H1 (cell line): ENCODE data around the gene CHST10. TPM values are rescaled to one million over a fixed set of nuclear protein-coding genes. Genes with fewer than 3 reads are reported as not detected.
"Not testable (repeated sequence)": the region's sequence is repeated elsewhere in the genome, so short reads cannot be mapped to it uniquely, and the experiment has no call there.

Experiments
- CTCF ChIA-PET: fragments of 300-600 bp; sonication (Branson Sonifier 250); formaldehyde crosslinking; loops from one replicate; lab custom pipeline; 2021; ENCODE audit not compliant: partially characterized antibody; lab: Charles Lee
- POLR2A ChIA-PET: fragments of 300-600 bp; sonication (Branson Sonifier 250); formaldehyde crosslinking; loops from one replicate; lab custom pipeline; 2021; ENCODE audit warnings: inconsistent platforms; ENCODE audit not compliant: partially characterized antibody; lab: Charles Lee
- DNase-seq, 2 experiments: peaks; one replicate each; pipeline versions ENCODE4 v3.0.0 to v3.0.0-alpha.2; 2010 to 2022; ENCODE audit warnings: low spot score in 2 of 2, low read depth in 1 of 2, mixed read lengths in 1 of 2
- FAIRE-seq: peaks from 2 replicates; lab custom pipeline; 2011; peaks lifted over from hg19 to GRCh38; lab: Jason Lieb, UNC
- H2AFZ ChIP-seq: 2 replicates; pipeline ENCODE4 v1.8.1; 2012; ENCODE audit warnings: low read length, inconsistent platforms
- H2AK5ac ChIP-seq: 2 replicates; pipeline ENCODE4 v1.6.1; 2013; ENCODE audit warnings: low read depth, low read length
- H2BK120ac ChIP-seq: replicated peaks from 2 replicates; pipeline ENCODE3; 2013; ENCODE audit warnings: low read depth, low read length, inconsistent platforms
- H2BK12ac ChIP-seq: 2 replicates; pipeline ENCODE4 v1.6.1; 2013; ENCODE audit warnings: low read depth, low read length
- H2BK15ac ChIP-seq: 2 replicates; pipeline ENCODE4 v1.6.1; 2013; ENCODE audit warnings: low read length
- H2BK20ac ChIP-seq: 2 replicates; pipeline ENCODE4 v1.6.1; 2013; ENCODE audit warnings: low read length
- H2BK5ac ChIP-seq: 2 replicates; pipeline ENCODE4 v1.6.1; 2013; ENCODE audit warnings: low read depth, low read length
- H3K14ac ChIP-seq: 2 replicates; pipeline ENCODE4 v1.6.1; 2013; ENCODE audit warnings: inconsistent platforms; ENCODE audit not compliant: insufficient read length
- H3K18ac ChIP-seq: 2 replicates; pipeline ENCODE4 v1.6.1; 2013; ENCODE audit warnings: low read length; ENCODE audit errors: extremely low read depth
- H3K23ac ChIP-seq: 2 replicates; pipeline ENCODE4 v1.6.1; 2013; ENCODE audit warnings: inconsistent platforms; ENCODE audit not compliant: insufficient read length
- H3K23me2 ChIP-seq: 2 replicates; pipeline ENCODE4 v1.6.1; 2013; ENCODE audit warnings: low read depth, low read length
- H3K27ac ChIP-seq: 2 replicates; pipeline ENCODE4 v1.6.1; 2011; ENCODE audit warnings: low read depth, low read length, inconsistent platforms
- H3K27me3 ChIP-seq, 4 experiments: replicated peaks in 1 of 4; 1 replicate in 1 of 4; 2 replicates in 3 of 4; pipeline versions ENCODE4 v1.6.1 to v1.8.1; 2011 to 2013; ENCODE audit warnings: low read length in 3 of 4, mild to moderate bottlenecking in 3 of 4, inconsistent platforms in 2 of 4, mixed read lengths in 2 of 4, moderate library complexity in 1 of 4; ENCODE audit not compliant: control insufficient read depth in 3 of 4, insufficient read depth in 3 of 4; ENCODE audit errors: extremely low read depth in 1 of 4
- H3K36me3 ChIP-seq, 4 experiments: 2 replicates each; pipeline versions ENCODE4 v1.6.1 to v1.8.1; 2011 to 2013; ENCODE audit warnings: mild to moderate bottlenecking in 4 of 4, low read length in 3 of 4, moderate library complexity in 2 of 4, control low read depth in 1 of 4, inconsistent platforms in 1 of 4; ENCODE audit not compliant: insufficient read depth in 4 of 4, control insufficient read depth in 2 of 4
- H3K4ac ChIP-seq: replicated peaks from 2 replicates; pipeline ENCODE3; 2013; ENCODE audit warnings: low read length, low read depth, mixed read lengths, inconsistent platforms; ENCODE audit not compliant: insufficient read length
- H3K4me1 ChIP-seq, 4 experiments: replicated peaks in 1 of 4; 1 replicate in 1 of 4; 2 replicates in 3 of 4; pipeline versions ENCODE4 v1.6.1 to v1.8.1; 2011 to 2013; ENCODE audit warnings: low read length in 3 of 4, inconsistent platforms in 2 of 4, mixed read lengths in 1 of 4; ENCODE audit not compliant: insufficient read depth in 4 of 4, control insufficient read depth in 3 of 4
- H3K4me2 ChIP-seq, 2 experiments: 2 replicates each; pipeline versions ENCODE4 v1.6.1 to v1.8.1; 2011 to 2013; ENCODE audit warnings: low read depth in 2 of 2, low read length in 2 of 2, control low read depth in 1 of 2, inconsistent platforms in 1 of 2, mild to moderate bottlenecking in 1 of 2; ENCODE audit not compliant: insufficient read depth in 1 of 2
- H3K4me3 ChIP-seq, 4 experiments: fragments of 200-600, 300-600 bp in 1 of 4; sonication (generic), shearing (Covaris generic), sonication (Bioruptor Twin) in 1 of 4; 2 replicates each; pipeline versions ENCODE4 v1.5.1 to v1.8.1; 2011 to 2016; ENCODE audit warnings: low read length in 4 of 4, low read depth in 3 of 4, control low read depth in 2 of 4, inconsistent platforms in 2 of 4, mild to moderate bottlenecking in 2 of 4, mixed read lengths in 1 of 4, moderate library complexity in 1 of 4; ENCODE audit not compliant: insufficient read depth in 2 of 4; ENCODE audit errors: extremely low read depth in 1 of 4
- H3K56ac ChIP-seq: replicated peaks from 2 replicates; pipeline ENCODE3; 2013; ENCODE audit warnings: low read depth, mild to moderate bottlenecking, mixed read lengths, low read length, inconsistent platforms; ENCODE audit not compliant: insufficient read length
- H3K79me1 ChIP-seq: 2 replicates; pipeline ENCODE4 v1.6.1; 2013; ENCODE audit warnings: low read depth, low read length, control low read depth
- H3K79me2 ChIP-seq, 2 experiments: 2 replicates each; pipeline versions ENCODE4 v1.6.1 to v1.8.1; 2012 to 2013; ENCODE audit warnings: low read length in 2 of 2, mild to moderate bottlenecking in 2 of 2, inconsistent platforms in 1 of 2; ENCODE audit not compliant: insufficient read depth in 2 of 2, control insufficient read depth in 1 of 2
- H3K9ac ChIP-seq, 4 experiments: replicated peaks in 1 of 4; 1 replicate in 1 of 4; 2 replicates in 3 of 4; pipeline versions ENCODE4 v1.6.1 to v1.8.1; 2011 to 2013; ENCODE audit warnings: low read depth in 3 of 4, low read length in 3 of 4, control low read depth in 2 of 4, mild to moderate bottlenecking in 2 of 4, moderate library complexity in 2 of 4, inconsistent platforms in 1 of 4; ENCODE audit errors: extremely low read depth in 1 of 4
- H3K9me3 ChIP-seq, 2 experiments: 2 replicates each; pipeline versions ENCODE4 v1.6.1 to v1.8.1; 2012 to 2013; ENCODE audit warnings: mild to moderate bottlenecking in 2 of 2, moderate library complexity in 2 of 2, control low read depth in 1 of 2, inconsistent platforms in 1 of 2, low read depth in 1 of 2, low read length in 1 of 2, mixed read lengths in 1 of 2; ENCODE audit not compliant: insufficient read depth in 2 of 2
- H4K20me1 ChIP-seq, 2 experiments: replicated peaks in 1 of 2; 2 replicates each; pipeline versions ENCODE3 to v1.8.1; 2011 to 2013; ENCODE audit warnings: inconsistent platforms in 2 of 2, low read length in 2 of 2, mild to moderate bottlenecking in 1 of 2; ENCODE audit not compliant: insufficient read depth in 2 of 2, control insufficient read depth in 1 of 2
- H4K5ac ChIP-seq: 2 replicates; pipeline ENCODE4 v1.6.1; 2013; ENCODE audit warnings: low read length, low read depth, mixed read lengths, inconsistent platforms; ENCODE audit not compliant: insufficient read length
- H4K8ac ChIP-seq: 2 replicates; pipeline ENCODE4 v1.8.0; 2013; ENCODE audit warnings: mild to moderate bottlenecking, moderate library complexity, low read length, inconsistent platforms; ENCODE audit not compliant: insufficient read depth; ENCODE audit errors: extremely low read depth
- H4K91ac ChIP-seq: replicated peaks from 2 replicates; pipeline ENCODE3; 2013; ENCODE audit warnings: low read length, mixed read lengths, inconsistent platforms; ENCODE audit not compliant: insufficient read length
- polyA plus RNA-seq, 7 experiments: library from polyadenylated mRNA; depleted of rRNA in 3 of 7; stranded (reverse) in 5 of 7; unstranded in 2 of 7; fragments of >200 nt in 5 of 7; fragments of 200-250 nt in 2 of 7; gene quantifications; 1 replicate in 5 of 7; 2 replicates in 1 of 7; 4 replicates in 1 of 7; pipeline versions ENCODE4 v1.2.1 to v1.2.3, GENCODE V29; 2011 to 2013; ENCODE audit warnings: missing spikeins in 2 of 7, mixed read lengths in 2 of 7
- total RNA-seq: library from RNA; stranded (reverse); fragmentation: NEBNext Ultra II Directional; extraction: Animal tissue kit (Norgen Biotek cat#: 25700); gene quantifications from 2 replicates; pipeline ENCODE4 v1.2.1, GENCODE V29; 2021

Gene CHST10
- total and polyA plus RNA-seq, 2 of the 8 experiments (the other 6 are each of a cell fraction or from before 2014, with no cell fraction given) = 27.3 to 29.1 TPM

GRCh38 chr2:100456357-100456756, 38.9 kb upstream of the CHST10 start:
- H3K4ac ChIP-seq, H3K23ac ChIP-seq, H4K5ac ChIP-seq, H3K27me3 ChIP-seq, H2AK5ac ChIP-seq, H3K56ac ChIP-seq, DNase-seq, POLR2A ChIA-PET, FAIRE-seq, H3K4me2 ChIP-seq, H3K79me2 ChIP-seq, CTCF ChIA-PET, H3K9ac ChIP-seq, H3K18ac ChIP-seq, H3K4me3 ChIP-seq, H3K14ac ChIP-seq, H3K27ac ChIP-seq, H4K20me1 ChIP-seq, H4K91ac ChIP-seq, H2AFZ ChIP-seq, H3K79me1 ChIP-seq, H2BK12ac ChIP-seq, H2BK120ac ChIP-seq, H3K23me2 ChIP-seq, H2BK5ac ChIP-seq, H3K36me3 ChIP-seq, H4K8ac ChIP-seq, H2BK15ac ChIP-seq, H2BK20ac ChIP-seq, H3K4me1 ChIP-seq: not testable (repeated sequence)
- H3K9me3 ChIP-seq = peaks cover 32 to 33% of the 10 kb centered on the region in 2 experiments
